Esophagus (tissue), 2 donors: ENCODE measurements around the gene MOGAT3. TPM values are rescaled to one million over a fixed set of nuclear protein-coding genes. Genes with fewer than 3 reads are reported as not detected.

ENCODE experiments used
- H3K27ac ChIP-seq, 2 donors: one replicate each; pipeline ENCODE4 v1.5.1; 2013; ENCODE audit warnings: low read depth in 2 of 2, mild to moderate bottlenecking in 2 of 2, inconsistent platforms in 1 of 2, low read length in 1 of 2, moderate library complexity in 1 of 2
- H3K27me3 ChIP-seq, 2 donors: one replicate each; pipeline ENCODE4 v1.6.1; 2013; ENCODE audit warnings: low read length in 2 of 2, control low read depth in 1 of 2, mild to moderate bottlenecking in 1 of 2; ENCODE audit not compliant: insufficient read depth in 2 of 2, control insufficient read depth in 1 of 2
- H3K36me3 ChIP-seq, 2 donors: one replicate each; pipeline ENCODE4 v1.6.1; 2013; ENCODE audit warnings: low read length in 1 of 2; ENCODE audit not compliant: control insufficient read depth in 2 of 2, insufficient read depth in 2 of 2
- H3K4me1 ChIP-seq, 2 donors: one replicate each; pipeline ENCODE4 v1.6.1; 2013; ENCODE audit warnings: low read length in 1 of 2; ENCODE audit not compliant: control insufficient read depth in 2 of 2, insufficient read depth in 2 of 2
- H3K4me3 ChIP-seq, 2 donors: one replicate each; pipeline ENCODE4 v1.5.1; 2013; ENCODE audit warnings: low read length in 2 of 2, mild to moderate bottlenecking in 2 of 2, low read depth in 1 of 2, moderate library complexity in 1 of 2
- H3K9me3 ChIP-seq, 2 donors: one replicate each; pipeline ENCODE4 v1.6.1; 2013; ENCODE audit warnings: mild to moderate bottlenecking in 2 of 2, low read depth in 1 of 2, low read length in 1 of 2, moderate library complexity in 1 of 2; ENCODE audit not compliant: control insufficient read depth in 2 of 2, insufficient read depth in 1 of 2
- WGBS, 2 donors: extraction: QIAGEN DNeasy Blood & Tissue Kit; methylation state at CpG; one replicate each; pipeline ENCODE4 v1.1.7; 2013; 5-methylcytosine and 5-hydroxymethylcytosine counted together
- polyA plus RNA-seq, 2 donors: library from polyadenylated mRNA; stranded (reverse); fragments of 200-250 nt; gene quantifications; one replicate each; pipeline ENCODE4 v1.2.3, GENCODE V29; 2013
- donor health status: healthy with polysubstance abuse.
- donor health status: Bipolar disorder and iron deficiency.

MOGAT3 gene
- polyA plus RNA-seq, 2 donors: not detected

GRCh38 chr7:101169838-101170551, 30.8 kb downstream of the MOGAT3 start:
- Histone ChIP-seq H3K9me3 (peaks cover 0 to 2% of the 10 kb centered on the region in 2 donors), H3K4me3 (no peak overlapping the region), H3K27ac (no peak overlapping the region), H3K36me3 (no peaks in the 10 kb centered on the region), H3K27me3 (peaks cover 5 to 48% of the 10 kb centered on the region in 2 donors), H3K4me1 (peaks cover 12 to 28% of the 10 kb centered on the region in 2 donors)
- 1 to 3% methylated on average over 33 of the region's 33 CpGs for WGBS, 2 donors

GRCh38 chr7:101169110-101169837, 31.6 kb downstream of the MOGAT3 start:
- peaks cover 0 to 2% of the 10 kb centered on the region in 2 donors for H3K9me3 ChIP-seq
- whole genome bisulfite sequencing, 2 donors: 1 to 2% methylated on average over 18 of the region's 18 CpGs
- no peaks in the 10 kb centered on the region for H3K36me3 ChIP-seq
- H3K27me3 ChIP-seq: peaks cover 5 to 45% of the 10 kb centered on the region in 2 donors
- H3K27ac ChIP-seq: no peak overlapping the region
- no peak overlapping the region for H3K4me3 ChIP-seq
- H3K4me1 ChIP-seq: peaks cover 14 to 26% of the 10 kb centered on the region in 2 donors

- Histone ChIP-seq H3K27ac (no peak overlapping the region), H3K9me3 (no peaks in the 10 kb centered on the region), H3K4me3 (no peak overlapping the region), H3K4me1 (peaks cover 22 to 33% of the 10 kb centered on the region in 2 donors), H3K27me3 (peaks cover 5 to 38% of the 10 kb centered on the region in 2 donors), H3K36me3 (no peaks in the 10 kb centered on the region)
- WGBS, 2 donors: 1 to 3% methylated on average over 6 of the region's 6 CpGs
Observed at GRCh38 chr7:101168412-101169049, 32.3 kb downstream of the MOGAT3 start.

- peaks cover 28 to 33% of the 10 kb centered on the region in 2 donors for H3K4me1 ChIP-seq
- H3K27me3 ChIP-seq: peaks cover 5 to 33% of the 10 kb centered on the region in 2 donors
- WGBS, 2 donors: 3 to 4% methylated on average over 12 of the region's 12 CpGs
- H3K36me3 ChIP-seq: no peaks in the 10 kb centered on the region
- no peak overlapping the region for H3K27ac ChIP-seq
- no peak overlapping the region for H3K4me3 ChIP-seq
- H3K9me3 ChIP-seq: no peaks in the 10 kb centered on the region
Observed at GRCh38 chr7:101167645-101168411, 33.0 kb downstream of the MOGAT3 start.

- no peak overlapping the region for H3K27ac ChIP-seq
- H3K36me3 ChIP-seq: no peaks in the 10 kb centered on the region
- 1 to 3% methylated on average over 18 to 19 of the region's 19 CpGs for WGBS, 2 donors
- peaks cover 25 to 33% of the 10 kb centered on the region in 2 donors for H3K4me1 ChIP-seq
- peaks cover 2 to 26% of the 10 kb centered on the region in 2 donors for H3K27me3 ChIP-seq
- H3K4me3 ChIP-seq: no peak overlapping the region
- no peaks in the 10 kb centered on the region for H3K9me3 ChIP-seq
Observed at GRCh38 chr7:101166909-101167644, 33.8 kb downstream of the MOGAT3 start.

- Histone ChIP-seq H3K36me3 (no peaks in the 10 kb centered on the region), H3K9me3 (no peaks in the 10 kb centered on the region), H3K27me3 (peaks cover under 1 to 21% of the 10 kb centered on the region in 2 donors), H3K4me3 (no peak overlapping the region), H3K4me1 (peaks cover 24 to 31% of the 10 kb centered on the region in 2 donors), H3K27ac (no peak overlapping the region)
- WGBS, 2 donors: 1 to 7% methylated on average over 10 to 11 of the region's 11 CpGs
Observed at GRCh38 chr7:101166648-101166908, 34.3 kb downstream of the MOGAT3 start.

GRCh38 chr7:101165958-101166647, 34.7 kb downstream of the MOGAT3 start:
- H3K4me1 ChIP-seq: peaks cover 24 to 31% of the 10 kb centered on the region in 2 donors
- 1 to 2% methylated on average over 37 to 38 of the region's 38 CpGs for WGBS, 2 donors

GRCh38 chr7:101165075-101165957, 35.5 kb downstream of the MOGAT3 start, which contains the start of gene VGF:
Gene VGF, minus strand, starts transcription at chr7:101165569. Its CDS starts 726 bp downstream, at chr7:101164843.
- peak within 1 kb of the TSS in 1 of 2 donors; percentile 3 for H3K4me3 ChIP-seq
- peaks cover 0 to 16% of the 10 kb centered on the region in 2 donors for H3K27me3 ChIP-seq
- H3K9me3 ChIP-seq: no peaks in the 10 kb centered on the region
- peaks cover 24 to 31% of the 10 kb centered on the region in 2 donors for H3K4me1 ChIP-seq
- 3% methylated on average over 74 of the region's 74 CpGs for WGBS, 2 donors
- H3K27ac ChIP-seq: no peak within 1 kb of the TSS
- H3K36me3 ChIP-seq: no peaks in the 10 kb centered on the region

More at GRCh38 chr7:101165958-101166647, 34.7 kb downstream of the MOGAT3 start:
- Histone ChIP-seq H3K9me3 (no peaks in the 10 kb centered on the region), H3K27ac (no peak overlapping the region), H3K27me3 (peaks cover 0 to 20% of the 10 kb centered on the region in 2 donors), H3K36me3 (no peaks in the 10 kb centered on the region), H3K4me3 (peak overlapping the region in 1 of 2 donors; percentile 3)
